Parathyroid adenoma (tissue), 2 donors: ENCODE results near the gene KAZN.

ENCODE experiments used
- H2AFZ ChIP-seq: fragments of 300-600 bp; sonication (generic); one replicate; pipeline ENCODE4 v1.7.0; 2017; ENCODE audit warnings: antibody characterized with exemption, mild to moderate bottlenecking
- H3K27ac ChIP-seq: fragments of 300-600 bp; sonication (generic); one replicate; pipeline ENCODE4 v1.7.0; 2017
- H3K27me3 ChIP-seq: fragments of 300-600 bp; sonication (generic); one replicate; pipeline ENCODE4 v1.7.0; 2017; ENCODE audit warnings: low read length; ENCODE audit not compliant: control insufficient read depth, insufficient read depth
- H3K36me3 ChIP-seq: fragments of 300-600 bp; sonication (generic); one replicate; pipeline ENCODE4 v1.7.0; 2017; ENCODE audit warnings: low read length; ENCODE audit not compliant: control insufficient read depth, insufficient read depth
- H3K4me1 ChIP-seq: fragments of 300-600 bp; sonication (generic); one replicate; pipeline ENCODE4 v1.7.0; 2017; ENCODE audit warnings: control low read depth
- H3K4me2 ChIP-seq: fragments of 300-600 bp; sonication (generic); one replicate; pipeline ENCODE4 v1.7.0; 2017; ENCODE audit warnings: low read length
- H3K4me3 ChIP-seq: fragments of 300-600 bp; sonication (generic); one replicate; pipeline ENCODE4 v1.7.0; 2017; ENCODE audit warnings: low read depth, low read length
- H3K79me2 ChIP-seq: fragments of 300-600 bp; sonication (generic); one replicate; pipeline ENCODE4 v1.7.0; 2017; ENCODE audit warnings: control low read depth
- H3K9ac ChIP-seq: fragments of 300-600 bp; sonication (generic); one replicate; pipeline ENCODE4 v1.7.0; 2017; ENCODE audit warnings: mild to moderate bottlenecking
- H3K9me3 ChIP-seq: fragments of 300-600 bp; sonication (generic); one replicate; pipeline ENCODE4 v1.7.0; 2017; ENCODE audit warnings: low read length; ENCODE audit not compliant: control insufficient read depth
- TF ChIP-seq, protein P1 (sequence below): fragments of 300-600 bp; sonication (generic); IDR thresholded peaks from one replicate; pipeline ENCODE4 v1.7.0; 2017; ENCODE audit warnings: antibody characterized with exemption, mild to moderate bottlenecking
- donor health status: primary hyperparathyroidism.

The KAZN gene

DNA sequence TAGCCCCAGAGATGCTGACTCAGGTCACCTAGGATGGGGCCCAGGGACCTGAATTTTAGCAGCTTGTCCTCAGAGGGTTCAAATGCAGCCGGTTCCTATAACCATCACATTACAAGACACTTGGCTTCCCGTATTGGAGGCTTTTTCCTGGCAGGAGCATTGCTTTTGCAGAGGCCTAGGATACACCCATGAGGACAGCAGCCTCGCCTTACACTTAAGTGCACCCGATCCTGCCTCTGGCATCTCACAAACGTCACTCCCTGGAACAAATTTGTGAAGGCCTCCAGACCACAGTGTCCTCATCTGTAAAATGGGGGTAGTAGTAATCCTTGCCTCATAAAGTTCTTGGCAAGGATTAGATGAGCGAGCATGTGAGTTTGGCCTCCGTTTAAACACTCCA is 130.0 kb downstream of the KAZN start:
- H3K9ac ChIP-seq: no peak overlapping the region
- H3K79me2 ChIP-seq: no peaks in the 10 kb centered on the region
- no peaks in the 10 kb centered on the region for H3K36me3 ChIP-seq
- H3K4me1 ChIP-seq: no peaks in the 10 kb centered on the region
- no peak overlapping the region for H2AFZ ChIP-seq
- TF ChIP-seq, protein P1, sequence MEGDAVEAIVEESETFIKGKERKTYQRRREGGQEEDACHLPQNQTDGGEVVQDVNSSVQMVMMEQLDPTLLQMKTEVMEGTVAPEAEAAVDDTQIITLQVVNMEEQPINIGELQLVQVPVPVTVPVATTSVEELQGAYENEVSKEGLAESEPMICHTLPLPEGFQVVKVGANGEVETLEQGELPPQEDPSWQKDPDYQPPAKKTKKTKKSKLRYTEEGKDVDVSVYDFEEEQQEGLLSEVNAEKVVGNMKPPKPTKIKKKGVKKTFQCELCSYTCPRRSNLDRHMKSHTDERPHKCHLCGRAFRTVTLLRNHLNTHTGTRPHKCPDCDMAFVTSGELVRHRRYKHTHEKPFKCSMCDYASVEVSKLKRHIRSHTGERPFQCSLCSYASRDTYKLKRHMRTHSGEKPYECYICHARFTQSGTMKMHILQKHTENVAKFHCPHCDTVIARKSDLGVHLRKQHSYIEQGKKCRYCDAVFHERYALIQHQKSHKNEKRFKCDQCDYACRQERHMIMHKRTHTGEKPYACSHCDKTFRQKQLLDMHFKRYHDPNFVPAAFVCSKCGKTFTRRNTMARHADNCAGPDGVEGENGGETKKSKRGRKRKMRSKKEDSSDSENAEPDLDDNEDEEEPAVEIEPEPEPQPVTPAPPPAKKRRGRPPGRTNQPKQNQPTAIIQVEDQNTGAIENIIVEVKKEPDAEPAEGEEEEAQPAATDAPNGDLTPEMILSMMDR: no peak
- no peaks in the 10 kb centered on the region for H3K27me3 ChIP-seq
- no peak overlapping the region for H3K4me3 ChIP-seq
- no peaks in the 10 kb centered on the region for H3K9me3 ChIP-seq
- no peak overlapping the region for H3K4me2 ChIP-seq
- H3K27ac ChIP-seq: no peak overlapping the region

DNA sequence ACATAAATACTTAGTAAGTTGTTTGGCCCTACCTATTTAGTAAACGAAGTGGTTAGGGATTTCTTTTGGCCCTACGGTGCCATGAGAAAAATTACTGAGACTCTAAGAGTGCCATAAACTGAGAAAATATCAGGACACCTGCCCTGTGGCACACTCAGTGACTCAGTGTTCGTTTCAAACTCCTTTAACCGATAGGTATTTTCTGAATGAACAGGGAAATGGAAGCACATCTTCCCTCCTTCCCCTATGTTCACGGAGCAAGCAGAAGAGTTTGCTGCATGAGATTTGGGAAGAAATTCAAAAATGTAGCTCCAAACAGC is 134.2 kb downstream of the KAZN start:
- Histone ChIP-seq H3K27me3 (no peaks in the 10 kb centered on the region), H3K9me3 (no peaks in the 10 kb centered on the region), H3K36me3 (no peaks in the 10 kb centered on the region), H3K79me2 (no peaks in the 10 kb centered on the region), H2AFZ (no peak overlapping the region), H3K4me1 (no peaks in the 10 kb centered on the region), H3K4me2 (no peak overlapping the region), H3K9ac (no peak overlapping the region), H3K27ac (no peak overlapping the region), H3K4me3 (no peak overlapping the region)
- TF ChIP-seq, protein P1: no peak

DNA sequence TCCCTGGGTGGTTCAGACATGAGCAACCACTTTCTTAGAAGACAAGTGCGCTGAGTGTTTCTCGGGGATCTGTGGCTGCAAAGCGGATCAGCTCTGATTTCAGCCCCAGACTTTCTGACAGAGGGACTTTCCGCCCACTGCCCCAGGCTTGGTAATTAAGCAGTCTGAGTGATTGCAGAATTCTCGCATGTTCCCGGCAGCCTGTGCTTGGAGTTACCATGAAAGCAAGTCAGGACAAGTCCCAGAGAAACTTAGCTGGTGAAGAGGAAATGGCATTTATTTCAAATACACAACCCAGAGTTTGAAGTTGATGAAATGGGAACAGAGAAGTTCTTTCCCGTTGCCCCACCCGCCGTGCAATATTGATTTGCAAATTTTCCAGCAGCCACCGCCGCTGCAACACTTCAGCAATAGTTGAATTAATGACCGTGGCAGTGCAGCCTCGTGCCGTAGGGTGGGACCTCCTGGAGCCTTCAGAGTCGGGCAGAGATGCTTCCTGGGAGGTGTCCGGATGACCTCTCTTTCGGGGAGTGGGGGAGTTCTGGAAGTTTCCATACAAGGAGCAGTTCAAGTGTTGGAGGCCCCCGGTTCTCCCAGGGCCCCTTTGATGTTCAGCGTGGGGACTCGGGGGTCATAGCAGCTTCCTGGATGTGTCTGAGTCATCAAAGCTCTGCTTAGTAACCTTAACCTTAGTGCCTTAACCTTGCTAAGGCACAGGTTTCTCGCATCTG is 134.7 kb downstream of the KAZN start:
- H3K27ac ChIP-seq: no peak overlapping the region
- no peak overlapping the region for H3K4me2 ChIP-seq
- no peaks in the 10 kb centered on the region for H3K36me3 ChIP-seq
- no peaks in the 10 kb centered on the region for H3K9me3 ChIP-seq
- H3K4me1 ChIP-seq: no peaks in the 10 kb centered on the region
- no peak overlapping the region for H2AFZ ChIP-seq
- TF ChIP-seq, protein P1: no peak
- no peak overlapping the region for H3K4me3 ChIP-seq
- no peaks in the 10 kb centered on the region for H3K79me2 ChIP-seq
- H3K9ac ChIP-seq: no peak overlapping the region
- no peaks in the 10 kb centered on the region for H3K27me3 ChIP-seq

DNA sequence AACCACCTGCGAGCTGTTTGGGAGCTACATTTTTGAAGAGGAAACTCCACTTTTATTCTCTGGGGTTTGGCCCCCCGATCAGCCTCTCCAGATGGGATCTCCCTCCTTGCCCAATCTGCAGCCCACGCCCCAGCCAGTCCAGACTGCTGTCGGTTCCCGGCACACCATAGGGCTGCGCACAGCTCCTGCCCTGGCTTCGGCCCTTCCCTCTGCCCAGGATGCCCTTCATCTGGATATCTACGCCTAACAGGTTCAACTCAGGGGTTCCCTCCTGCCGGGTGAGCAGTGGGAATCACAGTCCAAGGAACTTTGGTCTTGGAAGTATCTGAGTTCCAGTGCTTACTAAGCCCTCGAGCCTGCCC is 135.3 kb downstream of the KAZN start:
- Histone ChIP-seq H3K36me3 (no peaks in the 10 kb centered on the region), H3K9me3 (no peaks in the 10 kb centered on the region), H3K79me2 (no peaks in the 10 kb centered on the region), H2AFZ (no peak overlapping the region), H3K9ac (no peak overlapping the region), H3K27ac (no peak overlapping the region), H3K27me3 (no peaks in the 10 kb centered on the region), H3K4me2 (no peak overlapping the region), H3K4me1 (no peaks in the 10 kb centered on the region), H3K4me3 (no peak overlapping the region)
- TF ChIP-seq, protein P1: no peak

DNA sequence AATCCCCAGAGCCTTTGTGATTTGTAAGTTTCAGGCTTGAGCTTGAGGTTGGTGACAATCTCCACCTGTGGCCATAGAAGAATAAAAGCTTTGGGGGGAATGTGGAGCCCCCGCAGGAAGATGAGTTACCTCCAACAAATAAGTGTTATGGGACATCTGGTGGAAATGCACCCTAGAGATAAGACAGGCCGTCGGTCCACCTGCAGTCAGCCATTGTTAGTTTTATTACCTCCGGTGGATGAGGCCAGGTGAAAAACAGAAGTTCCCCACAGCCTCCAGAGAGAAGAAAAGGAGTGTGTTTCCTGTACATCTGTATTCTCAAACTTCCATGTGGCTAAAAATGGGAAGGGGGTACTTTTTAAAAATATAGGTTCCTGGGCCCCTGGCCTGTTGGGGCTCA is 137.4 kb downstream of the KAZN start:
- Histone ChIP-seq H3K9me3 (no peaks in the 10 kb centered on the region), H2AFZ (no peak overlapping the region), H3K27ac (no peak overlapping the region), H3K4me1 (no peaks in the 10 kb centered on the region), H3K36me3 (no peaks in the 10 kb centered on the region), H3K27me3 (no peaks in the 10 kb centered on the region), H3K4me3 (no peak overlapping the region), H3K79me2 (no peaks in the 10 kb centered on the region), H3K9ac (no peak overlapping the region), H3K4me2 (no peak overlapping the region)
- TF ChIP-seq, protein P1: no peak
